IMR-90 (cell line): ENCODE results near the gene RARB.

Experiments used
- BHLHE40 ChIP-seq: fragments of 150-350 bp; IDR thresholded peaks from 2 replicates; pipeline ENCODE4 v1.6.1; 2016; ENCODE audit warnings: mild to moderate bottlenecking, low read depth, low read length
- RAD21 ChIP-seq: IDR thresholded peaks from 2 replicates; pipeline ENCODE4 v1.6.1; 2012; ENCODE audit warnings: low read length, improper control_type of control experiment
- SMC3 ChIP-seq: fragments of 150-350 bp; IDR thresholded peaks from 2 replicates; pipeline ENCODE4 v1.6.1; 2016; ENCODE audit warnings: low read depth, mild to moderate bottlenecking, antibody characterized with exemption, low read length, moderate library complexity
- USF2 ChIP-seq: fragments of 150-350 bp; IDR thresholded peaks from 2 replicates; pipeline ENCODE4 v1.6.1; 2017; ENCODE audit warnings: mild to moderate bottlenecking, antibody characterized with exemption, low read length, low read depth
- TF ChIP-seq, protein P1 (sequence below): conservative IDR thresholded peaks from 2 replicates; pipeline ENCODE4 v1.5.1; 2012; ENCODE audit warnings: mild to moderate bottlenecking, low read depth, low read length, improper control_type of control experiment

DNA sequence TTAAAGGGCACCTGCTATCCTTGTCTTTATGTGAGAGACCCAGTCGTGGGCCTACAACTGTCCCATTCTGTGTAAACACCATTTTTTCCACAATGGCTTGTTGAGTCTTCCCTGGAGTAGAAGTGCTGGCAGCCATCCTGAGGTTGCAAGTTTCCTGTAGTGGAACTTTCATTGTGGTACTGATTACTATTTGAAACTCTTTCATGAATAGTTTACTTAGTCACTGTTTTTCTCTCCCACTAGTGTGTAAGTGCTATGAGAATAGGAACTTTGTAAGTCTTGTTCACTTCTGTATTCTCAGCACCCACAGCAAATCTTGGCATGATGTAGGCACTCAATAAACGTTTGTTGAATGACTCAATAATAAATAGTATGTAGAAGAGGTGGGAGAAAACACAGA lies 48.6 kb downstream of the RARB start:
- TF ChIP-seq, protein P1, sequence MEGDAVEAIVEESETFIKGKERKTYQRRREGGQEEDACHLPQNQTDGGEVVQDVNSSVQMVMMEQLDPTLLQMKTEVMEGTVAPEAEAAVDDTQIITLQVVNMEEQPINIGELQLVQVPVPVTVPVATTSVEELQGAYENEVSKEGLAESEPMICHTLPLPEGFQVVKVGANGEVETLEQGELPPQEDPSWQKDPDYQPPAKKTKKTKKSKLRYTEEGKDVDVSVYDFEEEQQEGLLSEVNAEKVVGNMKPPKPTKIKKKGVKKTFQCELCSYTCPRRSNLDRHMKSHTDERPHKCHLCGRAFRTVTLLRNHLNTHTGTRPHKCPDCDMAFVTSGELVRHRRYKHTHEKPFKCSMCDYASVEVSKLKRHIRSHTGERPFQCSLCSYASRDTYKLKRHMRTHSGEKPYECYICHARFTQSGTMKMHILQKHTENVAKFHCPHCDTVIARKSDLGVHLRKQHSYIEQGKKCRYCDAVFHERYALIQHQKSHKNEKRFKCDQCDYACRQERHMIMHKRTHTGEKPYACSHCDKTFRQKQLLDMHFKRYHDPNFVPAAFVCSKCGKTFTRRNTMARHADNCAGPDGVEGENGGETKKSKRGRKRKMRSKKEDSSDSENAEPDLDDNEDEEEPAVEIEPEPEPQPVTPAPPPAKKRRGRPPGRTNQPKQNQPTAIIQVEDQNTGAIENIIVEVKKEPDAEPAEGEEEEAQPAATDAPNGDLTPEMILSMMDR: no peak
- no peak for TF ChIP-seq USF2
- TF ChIP-seq BHLHE40: no peak
- no peak for TF ChIP-seq RAD21
- TF ChIP-seq SMC3: no peak
